Stimulated activated CD8-positive, alpha-beta memory T cell treated with anti-CD3 and anti-CD28 coated beads, Interleukin-2, amount 100 ng/mL, for 1 hour (primary cell): ENCODE results near the gene SOWAHB.
"Not testable (repeated sequence)": the region's sequence is repeated elsewhere in the genome, so short reads cannot be mapped to it uniquely, and the experiment has no call there.

Experiments
- DNase-seq, 2 donors: peaks; one replicate each; pipeline ENCODE4 v3.0.0-alpha.2; 2020; ENCODE audit warnings: low read depth in 2 of 2

The SOWAHB gene

DNA sequence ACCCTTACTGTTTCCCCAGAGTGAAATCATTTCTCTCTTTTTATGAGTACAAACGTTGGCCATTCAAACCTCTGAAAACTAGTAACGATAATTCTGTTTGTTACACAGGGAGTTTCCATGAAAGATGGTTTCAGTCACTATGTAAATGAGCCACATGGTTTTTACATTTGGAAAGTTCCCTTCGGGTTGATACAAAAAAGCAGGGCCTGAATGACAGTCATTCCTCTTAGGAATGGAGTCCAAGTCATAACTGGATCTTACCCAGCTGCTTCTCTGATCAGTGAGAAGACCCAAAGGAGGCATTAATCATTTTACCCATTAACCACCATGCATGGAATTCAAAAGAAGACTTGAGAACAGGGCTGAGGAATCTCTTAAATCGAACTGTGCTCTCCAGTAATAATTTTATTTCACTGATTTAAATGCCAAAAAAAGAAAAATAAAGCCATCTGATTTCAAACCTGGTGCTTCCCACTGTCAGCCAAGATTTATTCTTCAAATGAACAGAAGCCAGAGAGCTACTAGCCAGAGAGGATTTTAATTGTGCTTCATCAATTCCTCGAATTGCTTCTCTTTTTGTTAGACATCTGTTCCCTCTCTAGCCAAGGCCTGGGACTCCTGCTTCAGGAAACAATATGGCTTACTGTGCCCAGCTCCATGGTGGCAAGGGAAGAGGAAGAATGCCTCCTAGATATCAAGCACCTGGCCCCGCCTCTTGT is 3.2 kb downstream of the SOWAHB start:
- no peak for DNase-seq

DNA sequence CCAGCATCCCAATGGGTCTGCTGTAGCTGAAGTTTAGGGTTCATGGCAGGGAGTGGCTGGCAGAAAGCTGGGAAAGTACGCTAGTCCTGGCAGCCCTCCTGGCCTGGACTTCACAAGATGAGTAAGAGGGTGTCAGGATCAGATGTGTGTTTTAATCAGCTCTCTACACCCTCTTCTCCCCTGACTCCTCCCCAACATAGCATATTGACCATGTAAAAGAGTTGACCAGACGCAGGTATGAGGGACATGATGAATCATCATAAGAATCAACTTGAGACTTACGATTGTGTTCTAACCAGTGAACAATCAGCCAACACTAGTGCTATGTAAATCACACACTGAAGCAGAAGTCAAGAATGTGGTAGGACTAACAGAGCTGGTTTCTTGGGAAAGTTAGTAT is 5.3 kb downstream of the SOWAHB start:
- DNase-seq, result no peak

DNA sequence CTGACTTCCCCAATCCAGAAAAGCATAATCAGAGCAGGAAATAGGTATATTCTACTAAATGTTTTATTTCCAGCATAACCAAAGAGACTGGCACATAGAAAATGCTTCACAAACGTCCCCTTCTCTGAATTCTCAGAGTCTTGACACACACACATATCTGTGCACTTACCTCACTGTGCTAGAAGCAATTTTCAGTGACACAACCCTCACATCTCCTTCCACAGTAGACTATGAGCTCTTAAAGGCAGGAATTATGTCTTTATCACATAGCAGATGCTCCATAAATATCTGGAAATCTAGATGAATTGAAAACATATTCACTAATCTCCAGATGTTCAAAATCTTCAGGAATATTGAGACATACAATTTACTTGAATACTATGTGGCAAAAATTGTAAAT is 5.9 kb downstream of the SOWAHB start:
- no peak for DNase-seq

GRCh38 chr4:76886848-76887441 is 11.0 kb downstream of the SOWAHB start:
- no peak for DNase-seq

- DNase-seq, result no peak
Measured at GRCh38 chr4:76886214-76886613, 11.7 kb downstream of the SOWAHB start.

DNA sequence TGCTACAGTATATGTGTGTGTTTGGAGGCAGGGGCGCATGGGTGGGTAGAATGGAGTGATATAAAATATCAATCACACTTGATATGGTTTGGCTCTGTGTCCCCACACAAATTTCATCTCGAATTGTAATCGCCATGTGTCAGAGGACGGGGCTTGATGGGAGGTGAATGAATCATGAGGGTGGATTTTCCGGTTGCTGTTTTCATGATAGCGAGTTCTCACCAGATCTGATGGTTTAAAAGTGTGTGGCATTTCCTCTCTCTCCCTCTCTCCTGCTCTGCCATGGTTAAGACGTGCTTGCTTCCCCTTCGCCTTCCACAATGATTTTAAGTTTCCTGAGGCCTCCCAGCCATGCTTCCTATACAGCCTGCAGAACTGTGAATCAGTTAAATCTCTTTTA is 14.8 kb downstream of the SOWAHB start:
- DNase-seq, result no peak

DNA sequence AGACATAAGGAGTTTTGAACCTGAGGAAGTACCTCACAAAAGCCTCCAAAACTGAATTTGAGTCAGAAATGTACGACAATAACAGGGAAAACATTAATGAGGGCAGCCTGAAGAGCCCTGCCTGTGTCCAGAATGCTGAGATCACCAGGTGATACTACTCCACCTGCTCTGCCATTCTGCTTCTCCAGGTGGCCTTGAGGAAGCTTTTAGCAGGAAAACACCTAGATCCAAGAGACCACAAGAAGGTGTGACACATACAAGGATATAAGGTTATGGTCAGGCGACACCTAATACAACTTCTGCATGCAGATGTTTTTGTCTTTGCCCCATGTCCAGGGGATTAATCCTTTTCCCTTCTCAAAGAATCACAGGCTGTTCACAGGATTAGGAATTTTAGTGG is 15.3 kb downstream of the SOWAHB start:
- no peak for DNase-seq

DNA sequence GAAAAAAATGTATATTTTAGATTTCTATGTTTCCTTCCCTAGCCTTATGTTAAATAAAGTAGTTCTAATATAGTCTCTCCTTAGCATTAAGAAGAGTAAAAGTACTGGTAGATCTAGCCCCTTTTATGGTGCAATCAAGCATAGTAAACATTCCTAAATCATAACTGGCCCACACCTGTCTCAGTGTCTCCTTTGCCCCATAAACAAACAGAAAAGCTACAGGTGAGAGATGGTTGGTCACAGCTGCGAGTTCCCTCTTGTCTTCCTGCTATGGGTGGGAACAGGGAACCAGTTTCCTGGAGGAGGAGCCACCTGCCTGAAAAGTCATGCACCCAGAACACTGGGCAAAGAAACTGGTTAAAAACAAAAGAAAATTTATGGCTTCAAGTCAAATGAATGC is 16.6 kb downstream of the SOWAHB start:
- DNase-seq, result no peak

GRCh38 chr4:76879731-76880364 is 18.1 kb downstream of the SOWAHB start:
- no peak for DNase-seq

GRCh38 chr4:76878641-76879165 is 19.2 kb downstream of the SOWAHB start:
- not testable (repeated sequence) for DNase-seq

GRCh38 chr4:76874176-76874575 is 23.8 kb downstream of the SOWAHB start:
- no peak for DNase-seq

GRCh38 chr4:76873495-76873894 is 24.4 kb downstream of the SOWAHB start:
- no peak for DNase-seq

- DNase-seq, result no peak
Measured at GRCh38 chr4:76872556-76872955, 25.4 kb downstream of the SOWAHB start.

DNA sequence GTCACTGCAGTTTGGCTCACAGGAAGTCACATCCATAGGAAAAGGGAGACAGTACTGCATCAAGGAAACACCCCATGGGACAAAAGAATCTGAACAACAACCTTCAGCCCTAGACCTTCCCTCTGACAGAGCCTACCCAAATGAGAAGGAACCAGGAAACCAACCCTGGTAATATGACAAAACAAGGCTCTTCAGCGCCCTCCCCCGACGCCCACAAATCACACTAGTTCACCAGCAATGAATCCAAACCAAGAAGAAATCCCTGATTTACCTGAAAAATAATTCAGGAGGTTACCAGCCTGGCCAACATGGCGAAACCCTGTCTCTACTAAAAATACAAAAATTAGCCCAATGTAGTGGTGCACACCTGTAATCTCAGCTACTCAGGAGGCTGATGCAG is 29.2 kb downstream of the SOWAHB start:
- DNase-seq, result not testable (repeated sequence)

GRCh38 chr4:76867880-76868655 is 29.9 kb downstream of the SOWAHB start:
- no peak for DNase-seq

GRCh38 chr4:76867377-76867776 is 30.6 kb downstream of the SOWAHB start:
- DNase-seq, result no peak

GRCh38 chr4:76866641-76867040 is 31.3 kb downstream of the SOWAHB start:
- no peak for DNase-seq

- DNase-seq, result no peak
Measured at GRCh38 chr4:76858319-76858718, 39.6 kb downstream of the SOWAHB start.

GRCh38 chr4:76857074-76857409 is 40.9 kb downstream of the SOWAHB start:
- DNase-seq, result no peak

DNA sequence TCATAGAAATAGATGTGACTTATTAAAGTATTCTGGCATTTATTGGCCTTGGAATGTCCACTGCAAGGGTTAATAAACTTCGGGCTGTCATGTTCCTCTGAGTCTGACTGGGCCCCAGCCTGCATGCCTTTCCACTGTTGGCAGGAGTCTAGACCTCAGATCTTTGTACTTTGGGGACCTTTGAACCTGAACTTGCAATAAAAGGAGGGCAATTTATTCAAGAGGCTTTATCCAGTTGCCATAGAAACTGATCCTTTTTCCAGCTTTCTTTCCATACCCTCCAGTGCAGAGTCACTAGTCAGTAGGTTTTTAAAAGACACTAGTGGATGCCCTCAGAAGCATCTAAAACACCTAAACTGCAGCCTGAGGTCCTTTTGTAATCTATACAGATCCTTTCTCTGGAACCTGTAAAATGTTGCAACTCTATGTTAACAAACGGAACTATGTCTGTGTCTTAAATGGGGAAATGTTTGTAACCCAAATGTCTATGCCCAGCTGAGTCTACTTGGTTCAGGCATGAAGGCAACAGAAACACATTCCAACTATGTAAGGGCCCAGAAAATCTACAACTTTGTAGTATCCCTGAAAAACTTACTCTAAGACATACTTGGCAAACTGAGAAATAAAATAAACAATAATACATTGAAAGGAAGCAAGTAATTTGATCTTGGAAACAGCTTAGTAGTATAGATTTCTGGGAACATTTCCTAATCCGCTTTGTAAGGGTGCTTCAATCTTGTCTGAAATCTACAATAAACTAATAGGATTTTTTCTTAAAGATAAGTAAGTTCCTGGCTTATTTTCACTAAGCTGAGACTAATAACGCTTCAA is 41.5 kb downstream of the SOWAHB start:
- DNase-seq, result no peak

DNA sequence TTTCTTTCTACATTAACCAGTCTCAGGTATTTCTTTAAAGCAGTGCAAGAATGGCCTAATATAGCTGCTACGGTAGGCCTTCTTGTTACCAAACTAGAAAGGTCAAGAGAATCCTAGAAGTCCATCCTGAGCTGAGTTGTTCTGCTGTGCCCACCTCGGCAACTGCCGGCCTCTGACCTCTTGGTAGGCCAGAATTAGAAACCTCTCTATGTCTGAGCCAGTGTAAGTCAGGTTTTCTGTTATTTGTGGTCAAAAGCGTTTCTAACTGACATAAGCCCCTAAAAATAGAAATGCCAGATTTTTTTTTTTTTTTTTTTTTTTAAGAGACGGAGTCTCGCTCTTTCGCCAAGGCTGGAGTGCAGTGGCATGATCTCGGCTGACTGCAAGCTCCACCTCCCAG is 43.1 kb downstream of the SOWAHB start:
- no peak for DNase-seq

DNA sequence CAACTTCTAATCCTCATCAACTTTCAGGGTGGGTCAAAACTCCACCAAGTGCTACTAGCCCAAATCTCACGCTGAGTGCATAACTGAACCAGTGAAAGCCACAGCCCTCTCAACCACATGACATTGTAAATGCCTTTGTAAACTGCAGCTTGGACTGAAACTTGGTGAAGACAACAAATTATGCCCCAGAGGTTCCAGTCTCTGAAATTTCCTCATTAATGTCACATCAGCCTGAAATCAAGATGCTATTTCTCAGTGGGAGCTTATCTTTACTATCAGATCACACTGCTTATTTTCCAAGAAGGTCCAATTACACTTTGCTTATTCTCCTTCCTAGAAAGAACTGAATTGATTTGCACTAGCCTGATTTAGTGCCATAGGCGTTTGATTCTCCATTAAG is 46.6 kb downstream of the SOWAHB start:
- no peak for DNase-seq
